ENCODE measurements around the gene PPFIBP1.

PPFIBP1 gene

GRCh38 chr12:27523642-27524493, at the start of gene PPFIBP1:
Gene PPFIBP1 (plus strand): TSS chr12:27524206. CDS start chr12:27633397, 109,191 bp downstream.
- DNase-seq, result peak; percentile 100

DNA sequence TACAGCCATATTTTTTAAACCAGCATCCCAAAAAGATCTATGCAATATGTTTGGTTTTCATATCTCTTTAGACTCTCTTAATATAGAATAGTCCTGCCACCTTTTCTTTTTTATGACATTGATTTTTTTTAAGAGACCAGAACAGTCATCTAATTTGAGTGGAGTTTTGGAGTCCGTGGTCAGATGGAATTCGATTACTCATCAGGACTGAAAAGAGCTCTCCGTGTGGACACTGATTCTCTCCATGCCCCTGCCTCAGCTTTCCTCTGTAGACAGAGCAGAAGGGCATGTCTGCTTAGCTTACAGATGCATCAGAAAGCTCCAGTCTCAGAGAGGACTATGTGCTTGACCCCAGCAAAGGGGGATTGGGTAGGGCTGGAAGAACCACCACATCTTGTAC, 49.7 kb upstream of the PPFIBP1 start:
- DNase-seq, result no peak

DNA sequence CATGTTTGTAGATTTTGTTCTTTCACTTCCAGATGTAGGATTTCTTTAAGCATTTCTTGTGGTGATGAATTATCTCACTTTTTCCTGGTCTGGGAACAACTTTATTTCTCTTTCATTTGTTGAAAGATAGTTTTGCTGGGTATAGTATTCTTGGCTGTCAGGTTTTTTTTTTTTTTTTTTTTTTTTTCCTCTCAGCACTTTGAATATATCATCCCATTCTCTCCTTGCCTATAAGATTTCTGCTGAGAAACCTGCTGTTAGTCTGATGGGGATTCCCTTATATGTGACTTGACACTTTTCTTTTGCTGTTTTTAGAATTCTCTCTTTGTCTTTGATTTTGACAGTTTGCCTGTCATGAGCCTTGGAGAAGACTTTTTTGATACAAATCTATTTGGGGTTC, 47.0 kb upstream of the PPFIBP1 start:
- no peak for DNase-seq

GRCh38 chr12:27478949-27479348, 45.1 kb upstream of the PPFIBP1 start:
- DNase-seq, result no peak

DNA sequence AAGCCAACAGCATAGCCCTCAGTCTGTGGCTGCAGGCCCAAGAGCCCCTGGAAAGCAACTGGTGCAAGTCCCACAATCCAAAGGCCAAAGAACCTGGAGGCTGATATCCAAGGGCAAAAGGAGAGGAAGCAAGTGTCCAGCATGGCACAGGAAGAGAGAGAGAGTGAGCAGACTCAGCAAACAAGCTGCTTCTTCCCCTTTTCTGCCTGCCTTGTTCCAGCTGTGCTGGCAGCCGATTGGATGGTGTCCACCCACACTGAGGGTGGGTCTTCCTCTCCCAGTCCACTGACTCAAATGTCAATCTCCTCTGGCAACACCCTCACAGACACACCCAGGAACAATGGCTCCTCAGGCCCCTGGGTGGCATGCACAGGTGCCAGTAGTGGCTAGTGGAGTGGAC, 44.0 kb upstream of the PPFIBP1 start:
- DNase-seq, result no peak

GRCh38 chr12:27486961-27487360, 37.0 kb upstream of the PPFIBP1 start:
- DNase-seq, result no peak

DNA sequence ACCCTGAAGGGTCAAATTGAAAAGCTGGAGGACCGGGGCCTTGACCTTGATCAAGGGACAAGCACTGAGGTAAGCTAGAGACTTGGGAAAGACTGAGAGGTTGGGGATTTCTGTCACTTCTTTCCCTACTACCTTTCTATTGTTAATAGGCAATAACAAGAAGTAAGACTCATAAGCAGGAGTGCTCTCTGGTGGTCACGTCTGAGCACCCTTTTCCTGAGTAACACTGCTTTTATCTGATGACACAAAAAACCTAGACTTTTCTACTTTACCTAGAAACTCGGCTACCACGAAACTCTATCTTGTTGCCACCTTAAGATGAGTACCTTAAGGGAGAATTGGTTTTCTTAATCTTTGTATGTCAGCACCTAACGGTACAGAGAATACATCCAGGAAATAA, 35.5 kb upstream of the PPFIBP1 start:
- no peak for DNase-seq

DNA sequence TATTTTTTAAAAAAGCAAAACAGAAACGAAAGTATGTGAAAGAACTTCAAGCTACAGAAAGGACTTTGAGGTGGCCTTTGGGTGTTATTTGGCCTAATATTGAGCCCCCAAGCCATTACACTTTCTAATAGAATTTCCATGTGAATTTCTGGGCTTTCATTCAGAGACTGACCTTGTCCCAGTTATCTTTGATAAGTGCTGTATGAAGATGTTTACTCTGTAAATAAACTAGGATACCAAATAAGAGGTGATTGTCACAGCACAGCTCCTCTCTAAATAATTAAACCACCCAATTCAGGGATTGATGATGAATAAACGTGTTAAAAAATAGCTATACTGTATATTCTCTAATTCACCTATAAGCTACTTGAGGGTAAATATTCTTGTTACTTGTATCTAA, 32.8 kb upstream of the PPFIBP1 start:
- no peak for DNase-seq

GRCh38 chr12:27493260-27493940, 30.6 kb upstream of the PPFIBP1 start:
- no peak for DNase-seq

- DNase-seq, result no peak
These were observed 26.6 kb upstream of the PPFIBP1 start for GRCh38 chr12:27497446-27497845.

DNA sequence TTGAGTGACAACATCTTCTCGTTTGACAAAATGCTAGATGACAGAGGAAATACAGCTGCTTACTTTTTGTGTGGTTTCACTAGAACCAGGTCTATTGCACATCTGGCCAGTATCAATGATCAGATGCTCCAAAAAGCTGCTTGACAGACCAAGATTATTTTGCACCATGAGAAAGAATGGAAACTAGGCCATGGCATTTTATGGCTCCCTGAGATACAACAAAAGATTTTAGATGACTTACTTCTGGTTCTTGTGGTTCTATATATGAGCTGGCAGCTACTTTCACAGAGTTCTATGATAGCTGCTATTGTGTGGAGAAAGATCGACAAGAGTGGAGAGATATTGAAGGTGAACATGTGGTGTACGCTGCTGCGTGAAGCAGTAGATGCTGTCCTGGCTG, 25.9 kb upstream of the PPFIBP1 start:
- DNase-seq, result no peak

- no peak for DNase-seq
These were observed 25.2 kb upstream of the PPFIBP1 start for GRCh38 chr12:27498761-27499160.

DNA sequence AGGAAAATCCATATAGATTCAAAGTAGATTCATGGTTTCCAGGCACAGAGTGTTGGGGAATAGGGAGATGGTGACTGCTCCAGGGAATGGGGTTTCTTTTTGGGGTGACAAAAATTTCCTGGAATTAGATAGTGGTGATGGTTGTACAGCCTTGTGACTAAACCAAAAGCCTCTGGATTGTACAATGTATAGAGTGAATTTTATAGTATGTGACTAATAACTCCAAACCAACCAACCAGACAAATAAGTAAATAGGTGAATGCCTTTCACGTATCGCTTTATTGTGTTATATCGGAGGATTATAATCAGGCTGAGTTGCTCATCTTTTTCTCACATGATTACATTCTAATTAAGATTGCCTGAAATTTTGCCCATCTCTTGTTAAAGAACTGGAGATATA, 24.6 kb upstream of the PPFIBP1 start:
- DNase-seq, result no peak

GRCh38 chr12:27500546-27500945, 23.5 kb upstream of the PPFIBP1 start:
- DNase-seq, result no peak

- no peak for DNase-seq
These were observed 22.0 kb upstream of the PPFIBP1 start for GRCh38 chr12:27502021-27502435.

DNA sequence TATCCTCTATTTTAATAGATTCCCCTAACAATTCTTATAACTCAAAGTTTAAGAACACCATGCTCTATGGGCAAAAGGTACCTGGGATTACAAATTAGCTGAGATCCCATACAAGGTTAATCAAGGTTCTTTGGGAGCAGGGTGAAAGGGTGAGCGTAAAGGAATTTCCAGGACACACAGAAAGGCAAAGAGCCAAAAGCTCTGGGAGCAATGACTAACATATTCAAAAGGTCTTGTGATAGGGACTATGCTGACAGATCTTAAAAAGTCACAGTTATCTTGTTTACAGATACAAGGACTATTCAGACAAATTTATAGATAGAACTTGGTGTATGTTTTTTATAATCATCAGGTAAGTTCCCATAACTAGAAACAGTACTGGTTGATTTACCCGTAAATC, 19.5 kb upstream of the PPFIBP1 start:
- DNase-seq, result no peak

- DNase-seq, result no peak
These were observed 18.9 kb upstream of the PPFIBP1 start for GRCh38 chr12:27505109-27505508.

GRCh38 chr12:27505761-27506160, 18.2 kb upstream of the PPFIBP1 start:
- no peak for DNase-seq

DNA sequence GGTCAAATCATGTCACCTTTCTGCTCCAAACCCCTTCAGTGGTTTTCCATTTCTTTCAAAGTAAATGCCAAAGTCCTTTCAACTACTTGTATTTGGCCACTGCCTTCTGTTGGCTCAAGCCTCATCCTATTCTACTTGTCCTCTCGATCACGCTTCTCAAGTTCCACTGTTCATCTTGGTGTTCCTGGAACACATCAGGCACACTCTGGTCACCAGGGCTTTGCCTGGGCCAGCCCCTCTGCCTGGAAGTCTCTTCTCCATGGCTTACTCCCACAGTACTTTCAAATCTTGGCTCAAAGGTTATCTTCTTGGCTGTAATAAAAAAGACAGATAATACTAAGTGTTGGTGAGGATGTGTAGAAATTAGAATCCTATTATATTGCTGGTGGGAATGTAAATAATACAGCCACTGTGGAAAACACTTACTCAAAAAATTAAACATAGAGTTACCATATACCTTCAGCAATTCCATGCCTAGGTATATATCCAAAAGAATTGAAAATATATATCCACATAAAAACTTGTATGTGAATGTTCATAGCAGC, 17.3 kb upstream of the PPFIBP1 start:
- DNase-seq, result no peak

DNA sequence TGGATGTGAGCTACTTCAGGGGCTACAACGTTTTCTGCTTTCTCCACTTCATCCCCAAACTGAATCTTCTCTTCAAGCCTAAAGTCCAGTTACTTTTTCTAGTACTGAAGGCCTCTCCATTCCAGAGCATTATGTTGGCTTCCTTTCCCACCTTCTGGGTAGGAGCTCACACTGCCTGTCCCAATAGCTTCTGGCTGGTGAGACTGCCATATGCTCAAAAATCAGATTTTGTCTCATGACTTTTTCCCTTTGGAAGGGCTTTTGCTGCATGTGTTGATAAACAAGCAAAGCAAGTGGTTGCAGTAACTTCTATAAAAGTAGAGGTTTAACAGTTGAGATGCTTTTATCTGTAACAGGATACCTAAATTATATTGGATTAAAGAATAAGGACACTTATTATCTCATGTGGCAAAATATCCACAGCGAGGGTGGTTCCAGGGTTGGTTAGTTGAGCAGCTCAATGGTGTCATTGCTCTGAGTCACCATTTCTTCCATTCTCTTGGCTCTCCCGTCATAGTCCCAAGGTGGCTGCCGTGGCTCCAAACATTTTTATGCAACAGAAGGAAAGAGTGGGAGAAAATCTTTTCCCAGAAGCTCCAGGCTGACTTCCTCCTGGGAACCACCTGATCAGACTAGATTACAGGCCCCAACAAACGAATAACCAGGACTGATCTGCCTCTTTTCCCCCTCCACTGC, 15.1 kb upstream of the PPFIBP1 start:
- no peak for DNase-seq

GRCh38 chr12:27511031-27511722, 12.8 kb upstream of the PPFIBP1 start:
- DNase-seq, result no peak

GRCh38 chr12:27511723-27512045, 12.3 kb upstream of the PPFIBP1 start:
- no peak for DNase-seq
